GM19468 (cell line): Measurements from ENCODE around the gene SNX9.
"Not testable (repeated sequence)": the region's sequence is repeated elsewhere in the genome, so short reads cannot be mapped to it uniquely, and the experiment has no call there.

Experiments used
- ATAC-seq: cut with Tn5 transposase; IDR thresholded peaks from one replicate; pipeline ENCODE4 v1.9.1; 2021; ENCODE audit warnings: mild to moderate bottlenecking, moderate library complexity, moderate number of reproducible peaks; ENCODE audit not compliant: unreplicated experiment; ENCODE audit errors: extremely low read depth

SNX9 gene

DNA sequence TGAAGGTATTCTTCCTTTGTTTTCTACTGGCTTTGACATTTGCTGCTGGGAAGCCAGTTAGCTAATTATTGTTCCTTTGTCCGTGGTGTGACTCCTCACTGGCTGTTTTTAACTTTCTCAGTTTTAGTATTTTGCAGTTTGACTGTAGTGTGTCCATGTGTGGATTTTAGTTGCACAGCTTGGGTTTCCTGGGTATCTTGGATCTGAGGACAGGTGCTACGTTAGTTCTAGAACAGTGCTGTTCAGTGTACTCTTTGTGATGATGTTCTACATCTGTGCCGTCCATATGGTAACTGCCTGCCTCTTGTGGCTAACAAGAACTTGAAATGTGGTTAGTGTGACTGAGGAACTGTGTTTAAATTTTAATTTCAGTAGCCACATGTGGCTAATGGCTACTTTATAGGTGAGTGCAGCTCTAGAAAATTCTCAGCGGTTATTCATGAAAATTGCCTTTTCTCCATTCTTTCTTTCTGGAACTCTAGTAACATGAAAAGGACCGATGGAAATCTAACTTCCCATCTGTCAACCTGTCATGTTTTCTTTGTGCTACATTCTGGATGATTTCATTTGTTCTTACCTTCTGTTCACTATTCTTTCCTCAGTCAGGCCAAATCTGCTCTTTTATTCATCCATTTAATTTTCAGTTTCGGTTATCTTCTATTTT, 7.4 kb downstream of the SNX9 start:
- ATAC-seq, result peak; percentile 96

DNA sequence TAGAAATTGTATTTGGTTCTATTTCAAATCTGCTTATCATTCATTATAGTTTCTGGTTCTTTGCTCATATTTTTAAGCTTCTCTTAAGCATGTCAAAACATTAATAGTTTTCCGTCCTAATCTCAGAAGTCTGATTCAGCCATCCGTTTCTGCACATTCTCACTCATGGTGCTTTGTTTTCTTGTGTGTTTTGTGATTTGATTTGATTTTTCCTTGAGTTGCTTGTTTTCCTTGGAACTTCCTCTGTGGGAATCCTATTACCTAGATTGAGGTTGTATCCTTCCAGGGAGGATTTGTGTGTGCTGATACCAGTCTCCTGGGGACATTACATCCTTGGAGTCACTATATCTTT, 7.9 kb downstream of the SNX9 start:
- ATAC-seq, result no peak

DNA sequence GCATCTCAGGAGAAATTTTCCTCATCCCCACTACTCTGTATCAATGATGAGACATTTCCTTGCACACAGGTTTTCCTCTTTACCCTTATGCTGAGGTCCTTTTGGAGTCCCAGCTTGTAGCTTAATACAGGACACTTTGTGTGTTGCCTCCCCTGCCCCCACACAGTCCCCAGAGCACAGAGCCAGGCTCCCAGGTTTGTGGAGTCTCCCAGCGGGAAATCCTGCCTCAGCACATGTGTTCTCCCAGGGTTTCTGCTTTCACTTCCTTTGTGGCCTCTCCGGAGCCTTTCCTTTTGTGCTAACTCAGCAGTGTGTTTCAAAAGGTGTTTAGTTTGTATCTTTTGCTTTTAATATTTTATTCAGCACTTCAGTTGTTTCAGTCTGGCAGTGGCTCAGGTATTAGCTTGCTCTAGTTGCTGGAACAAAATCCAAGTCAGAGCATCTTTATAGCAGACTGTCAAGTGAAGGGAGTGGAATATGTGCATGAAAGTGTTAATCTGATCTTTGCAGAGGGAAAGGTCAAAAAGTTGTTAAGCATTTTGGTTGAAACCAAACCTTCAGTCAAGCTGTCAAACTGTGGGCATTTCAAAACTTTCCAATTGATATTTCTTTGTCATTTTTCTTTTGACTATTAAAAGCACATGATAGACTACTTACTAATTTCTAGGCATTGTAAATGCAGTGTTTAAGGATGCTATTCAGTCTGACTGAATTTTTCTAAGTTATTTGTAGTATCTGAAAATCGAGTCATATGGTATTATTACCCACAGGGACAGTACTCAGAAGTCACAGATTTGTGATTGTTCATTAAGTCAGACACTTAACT, 8.6 kb downstream of the SNX9 start:
- ATAC-seq, result no peak

DNA sequence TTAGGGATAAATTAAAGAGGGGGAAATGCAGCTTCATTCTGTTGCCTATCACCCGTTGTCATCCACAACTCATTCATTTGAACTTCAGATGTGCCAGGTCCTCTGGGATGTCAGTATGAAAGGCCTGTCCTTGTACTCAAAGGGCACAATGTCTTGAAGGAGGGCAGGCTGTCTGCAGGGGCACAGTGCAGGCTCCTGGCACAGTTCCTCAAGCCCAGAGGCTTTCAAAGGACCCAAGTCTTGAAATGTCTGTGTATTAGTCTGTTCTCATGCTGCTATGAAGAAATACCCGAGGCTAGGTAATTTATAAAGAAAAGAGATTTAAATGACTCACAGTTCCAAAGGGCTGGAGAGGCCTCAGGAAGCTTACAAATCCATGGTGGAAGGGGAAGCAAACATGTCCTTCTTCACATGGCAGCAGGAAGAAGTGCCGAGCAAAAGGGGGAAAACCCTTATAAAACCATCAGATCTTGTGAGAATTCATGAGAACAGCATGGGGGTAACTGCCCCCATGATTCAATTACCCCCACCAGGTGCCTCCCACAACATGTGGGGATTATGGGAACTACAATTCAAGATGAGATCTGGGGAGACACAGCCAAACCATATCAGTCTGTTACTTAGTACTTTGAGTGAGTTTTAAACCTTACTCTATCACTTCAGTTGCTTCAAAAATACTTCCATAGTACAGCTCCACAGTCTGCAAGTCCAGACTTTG, 9.4 kb downstream of the SNX9 start:
- no peak for ATAC-seq

DNA sequence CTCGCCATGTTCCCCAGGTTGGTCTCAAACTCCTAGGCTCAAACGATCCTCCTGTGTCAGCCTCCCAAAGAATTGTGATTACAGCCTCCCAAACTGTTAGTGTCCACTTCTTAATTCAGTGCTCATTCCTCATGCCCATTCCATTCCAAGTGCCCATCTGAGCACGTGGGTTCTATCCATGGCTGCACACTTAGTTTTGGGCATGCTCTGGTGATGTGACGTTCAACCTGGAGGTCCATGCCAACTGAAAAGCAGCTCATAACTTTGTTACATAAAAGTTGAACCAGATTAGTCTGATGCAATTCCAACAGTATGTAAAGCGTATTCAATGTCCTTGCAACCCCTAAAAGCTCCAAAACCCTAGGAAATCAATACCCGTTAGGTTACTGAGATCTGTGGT, 11.5 kb downstream of the SNX9 start:
- no peak for ATAC-seq

DNA sequence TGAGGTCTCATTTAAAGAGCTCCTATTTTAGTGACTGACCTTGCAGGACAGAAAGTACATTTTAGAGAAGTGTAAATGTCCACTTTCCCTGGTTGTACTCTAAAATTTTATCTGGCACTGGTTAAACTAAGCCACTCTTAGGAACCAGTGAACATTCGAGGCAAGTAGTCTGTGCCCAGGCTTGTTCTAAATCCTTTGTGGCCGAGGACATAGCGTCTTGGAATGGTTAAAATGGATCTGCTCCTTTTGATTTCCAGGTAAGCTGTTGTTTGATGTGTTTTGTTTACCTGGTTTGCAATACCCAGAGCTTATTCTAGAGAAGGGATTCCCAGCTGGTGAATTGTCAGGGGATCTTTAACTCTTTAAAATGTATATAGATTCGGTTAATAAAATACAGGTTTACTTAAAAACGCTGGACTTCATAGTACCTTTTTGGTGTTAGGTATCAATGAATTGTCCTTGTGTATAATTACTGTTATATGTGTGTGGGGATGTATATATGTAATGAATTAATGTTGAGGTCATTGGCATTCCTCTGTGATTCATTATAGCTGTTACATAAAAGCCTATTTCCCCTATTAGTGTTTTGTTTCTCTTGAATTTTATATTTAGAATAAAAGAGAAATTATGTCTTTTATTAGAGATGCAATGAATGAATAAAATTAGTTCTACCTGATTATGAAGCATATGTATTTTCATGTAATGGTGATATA, 15.8 kb downstream of the SNX9 start:
- ATAC-seq, result no peak

DNA sequence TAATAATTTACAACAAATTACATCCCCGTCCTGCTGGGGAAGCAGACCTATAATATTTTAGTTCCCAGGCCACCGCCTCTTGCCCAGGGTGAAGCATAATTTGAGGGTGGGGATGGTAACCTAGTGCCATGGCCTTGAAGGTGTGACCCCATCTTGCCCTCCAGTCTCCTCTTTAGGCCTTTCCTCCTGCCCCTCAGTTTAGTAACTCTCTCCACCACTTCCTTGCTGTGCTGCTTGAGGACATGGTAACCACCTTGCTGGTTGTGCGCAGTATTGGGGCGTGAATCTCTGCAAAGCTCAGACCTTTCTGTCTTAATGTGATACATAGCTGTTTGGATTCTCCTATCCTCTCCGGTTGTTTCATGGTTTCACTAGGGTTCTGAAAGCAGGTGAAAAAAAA, 16.6 kb downstream of the SNX9 start:
- ATAC-seq, result no peak

DNA sequence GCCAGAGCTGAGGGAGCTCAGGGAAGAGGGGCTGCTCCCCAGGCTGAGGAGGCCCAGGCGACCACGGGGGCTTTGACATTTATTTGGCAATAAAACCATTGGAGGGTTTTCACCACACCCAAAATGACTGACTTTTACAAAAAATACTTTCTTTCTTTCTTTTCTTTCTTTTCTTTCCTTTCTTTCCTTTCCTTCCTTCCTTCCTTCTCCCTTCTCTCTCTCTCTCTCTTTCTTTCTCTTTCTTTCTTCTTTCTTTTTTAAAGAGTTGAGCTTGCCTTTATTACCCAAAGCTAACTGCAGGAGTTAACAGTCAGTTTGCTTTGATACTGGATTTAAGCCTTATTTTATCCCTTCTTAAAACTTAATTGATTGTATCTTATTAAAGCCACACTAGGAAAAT, 17.2 kb downstream of the SNX9 start:
- ATAC-seq, result no peak

DNA sequence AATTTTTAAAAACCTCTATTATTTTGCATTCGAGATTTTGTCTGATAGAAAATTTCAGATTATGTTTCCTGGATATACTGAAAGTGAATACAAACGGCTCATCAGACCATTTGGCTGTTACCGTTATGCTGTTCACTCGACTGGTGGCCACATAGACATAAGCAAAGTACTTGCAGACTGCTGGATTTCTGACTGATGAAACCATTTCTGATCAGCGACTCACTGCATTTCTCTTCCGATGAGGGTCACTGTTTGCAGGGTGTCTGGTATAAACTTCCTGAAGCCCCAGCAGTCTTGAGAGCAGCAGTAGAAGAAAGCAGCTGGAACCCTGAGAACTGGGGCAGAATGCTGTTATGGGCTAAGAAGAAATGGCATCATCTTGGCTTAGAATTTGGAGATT, 17.7 kb downstream of the SNX9 start:
- no peak for ATAC-seq

DNA sequence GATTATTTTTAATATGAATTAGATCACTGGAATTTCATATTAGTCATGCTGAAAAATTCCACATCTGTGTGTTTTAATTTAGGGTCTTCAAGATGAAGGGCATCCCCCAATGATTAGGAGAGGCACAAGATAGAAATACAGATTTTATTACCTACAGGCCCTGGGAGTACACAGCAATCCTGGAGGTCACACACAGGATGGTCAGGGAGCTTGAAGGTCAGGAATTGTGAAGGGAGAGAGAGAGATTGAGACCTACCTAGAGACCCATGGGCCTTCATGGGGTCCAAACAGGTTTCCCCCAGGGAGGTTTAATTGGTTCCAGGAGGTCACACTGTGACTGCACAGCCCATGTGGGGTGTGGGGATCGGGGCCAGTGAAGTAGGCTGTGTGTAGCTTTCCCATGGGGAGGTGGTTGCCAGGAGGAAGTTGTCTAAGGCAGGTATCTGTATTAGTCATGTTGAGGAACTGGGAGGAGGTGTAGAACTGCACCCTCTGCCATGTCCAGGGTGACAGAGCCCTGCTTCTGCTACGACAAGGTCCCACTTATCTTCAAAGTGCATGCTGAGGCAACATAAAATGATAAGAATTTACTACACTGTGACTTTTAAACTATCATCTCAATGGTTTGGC, 18.3 kb downstream of the SNX9 start:
- ATAC-seq, result peak; percentile 82

DNA sequence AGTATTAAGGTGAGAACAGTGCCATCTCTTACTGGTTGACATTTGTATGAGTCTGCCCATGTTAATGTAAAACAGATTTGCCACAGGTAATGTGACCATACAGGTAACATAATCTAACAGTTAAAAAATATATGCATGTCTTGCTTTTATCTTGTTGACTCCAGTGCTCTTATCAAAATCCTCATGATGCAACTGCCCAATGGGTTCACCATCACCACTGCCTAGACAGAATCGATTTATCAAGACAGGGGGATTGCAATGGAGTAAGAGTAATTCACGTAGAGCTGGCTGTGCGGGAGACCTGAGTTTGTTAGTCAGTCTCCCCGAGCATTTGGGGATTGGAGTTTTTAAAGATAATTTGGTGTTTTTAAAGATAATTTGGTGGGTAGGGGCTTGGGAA, 19.2 kb downstream of the SNX9 start:
- ATAC-seq, result no peak

DNA sequence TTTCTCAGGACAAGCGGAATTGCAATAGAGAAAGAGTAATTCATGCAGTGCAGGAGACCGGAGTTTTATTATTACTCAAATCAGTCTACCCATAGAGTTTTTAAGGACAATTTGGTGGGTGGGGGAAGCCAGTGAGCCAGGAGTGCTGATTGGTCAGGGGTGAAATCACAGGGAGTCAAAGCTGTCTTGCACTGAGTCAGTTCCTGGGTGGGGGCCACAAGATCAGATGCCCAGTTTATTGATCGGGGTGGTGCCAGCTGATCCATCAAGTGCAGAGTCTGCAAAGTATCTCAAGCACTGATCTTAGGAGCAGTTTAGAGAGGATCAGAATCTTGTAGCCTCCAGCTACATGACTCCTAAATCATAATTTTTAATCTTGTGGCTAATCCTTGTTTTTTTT, 21.1 kb downstream of the SNX9 start:
- not testable (repeated sequence) for ATAC-seq

DNA sequence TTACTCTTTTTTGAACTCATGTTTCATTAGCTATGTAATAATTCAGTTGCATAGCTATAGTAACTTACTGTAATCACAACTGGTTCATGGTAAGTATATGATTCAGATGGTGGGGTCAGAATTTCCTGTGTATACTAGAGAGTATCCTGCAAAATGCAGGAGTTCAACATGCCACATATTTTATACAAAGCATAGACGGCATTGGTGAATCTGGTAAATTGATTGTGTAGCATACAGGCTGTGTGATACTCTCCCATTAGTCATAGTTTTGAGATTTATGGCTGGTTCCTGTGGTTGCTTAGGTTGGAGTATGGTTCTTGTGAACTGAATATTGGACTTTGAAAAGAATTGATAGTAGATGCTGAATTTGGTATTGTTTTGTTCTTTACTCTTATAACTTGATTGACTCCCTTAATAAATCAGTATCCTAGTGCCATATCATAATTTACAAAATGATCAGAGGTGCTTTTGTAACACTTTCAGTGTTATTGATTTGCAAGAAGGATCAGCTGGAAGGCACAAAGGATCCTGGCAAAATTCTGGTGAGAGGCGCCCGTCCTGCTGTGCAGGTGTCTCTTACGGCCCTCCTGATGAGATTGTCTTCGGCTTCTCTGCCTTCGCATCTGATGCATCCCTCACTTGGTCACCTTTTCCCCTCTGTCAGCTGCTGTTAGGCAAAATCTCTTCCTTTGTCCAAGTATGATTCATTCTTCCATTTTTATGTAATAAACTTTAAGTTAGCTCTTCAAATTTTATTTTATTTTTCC, 22.6 kb downstream of the SNX9 start:
- ATAC-seq, result no peak

DNA sequence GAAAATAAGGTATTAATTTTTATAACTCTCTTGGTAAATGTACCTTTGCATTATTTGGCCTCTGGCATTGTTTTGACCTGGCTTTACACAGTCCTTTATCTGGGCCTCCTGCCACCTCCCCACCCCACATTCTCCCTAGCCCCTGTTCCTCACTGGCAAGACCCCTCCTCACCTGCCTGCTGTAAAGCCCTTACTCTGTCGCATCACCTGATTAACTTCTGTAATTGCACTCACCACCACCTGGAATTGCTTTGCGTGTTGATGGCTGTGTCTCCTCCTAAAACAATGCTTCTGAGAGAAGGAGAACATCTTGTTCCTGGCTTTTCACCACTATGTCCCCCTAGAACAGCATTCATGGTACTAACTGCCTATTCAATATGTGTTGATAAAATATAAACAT, 24.8 kb downstream of the SNX9 start:
- ATAC-seq, result no peak

DNA sequence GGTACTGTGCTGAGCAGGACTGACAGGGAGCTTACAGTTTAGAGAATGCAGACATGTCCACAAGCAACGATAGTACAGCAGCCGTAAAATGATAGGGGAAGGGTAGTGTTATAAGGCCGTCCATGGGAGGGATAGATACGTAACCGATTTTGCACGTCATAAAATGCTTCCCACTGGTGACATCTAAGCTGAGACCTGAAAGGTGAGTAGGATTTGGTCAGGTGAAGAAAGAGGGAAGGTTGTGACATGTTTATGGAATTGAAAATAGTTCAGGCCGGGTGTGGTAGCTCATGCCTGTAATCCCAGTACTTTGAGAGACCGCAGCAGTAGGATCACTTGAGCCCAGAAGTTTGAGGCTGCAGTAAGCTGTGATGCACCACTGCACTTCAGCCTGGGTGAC, 25.6 kb downstream of the SNX9 start:
- no peak for ATAC-seq

DNA sequence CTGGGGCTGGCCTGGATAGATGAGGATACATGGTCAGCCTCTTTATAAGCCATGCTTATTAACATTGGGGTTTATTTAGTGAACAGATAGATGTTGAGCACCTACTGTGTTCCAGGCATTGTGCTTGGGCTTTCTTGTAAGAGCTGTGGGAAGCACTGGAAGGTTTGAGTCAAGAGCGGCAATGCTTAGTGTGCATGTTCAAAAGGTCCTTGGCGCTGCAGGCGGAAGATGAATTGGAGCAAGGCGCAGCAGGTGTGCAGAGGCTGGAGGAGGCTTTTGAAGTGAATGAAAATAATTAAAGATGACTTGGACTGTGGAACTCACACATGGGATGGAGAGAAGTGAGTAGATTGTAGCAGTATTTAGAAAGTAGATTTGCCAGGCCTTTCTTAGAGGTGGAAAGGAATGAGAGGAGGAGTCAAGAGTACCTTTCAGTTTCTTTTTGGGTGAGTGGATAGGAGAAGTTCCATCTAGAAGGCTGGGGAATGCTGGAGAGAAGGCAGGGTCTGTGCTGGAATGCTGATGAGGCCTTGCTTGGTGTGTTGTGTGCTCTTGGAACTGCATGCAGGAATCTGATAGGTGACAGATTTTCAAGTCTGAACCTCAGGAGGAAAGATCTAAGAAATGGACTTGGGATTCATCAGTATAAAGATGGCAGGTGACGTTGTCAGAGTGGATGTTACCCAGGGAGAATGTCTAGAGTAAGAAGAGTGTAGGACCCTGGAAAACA, 26.4 kb downstream of the SNX9 start:
- ATAC-seq, result no peak

DNA sequence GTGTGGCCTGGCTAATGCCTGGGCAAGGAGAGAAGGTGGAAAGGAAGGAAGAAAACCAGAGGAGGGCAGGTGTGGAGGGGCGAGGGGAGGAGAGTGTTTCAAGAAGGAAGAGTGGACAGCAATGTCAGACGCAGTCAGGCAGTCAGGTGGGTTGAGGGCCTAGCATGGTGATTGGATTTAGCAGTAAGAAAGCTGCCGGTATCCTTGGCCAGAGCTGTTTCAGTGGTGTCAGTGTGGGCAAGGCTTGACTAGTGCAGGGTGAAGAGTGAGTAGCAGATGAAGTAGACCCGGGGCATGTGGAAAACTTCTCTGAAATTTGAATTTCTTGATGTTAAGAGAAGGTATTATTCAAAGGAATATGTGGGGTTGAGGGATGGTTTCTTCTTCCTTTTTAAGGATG, 27.0 kb downstream of the SNX9 start:
- no peak for ATAC-seq

DNA sequence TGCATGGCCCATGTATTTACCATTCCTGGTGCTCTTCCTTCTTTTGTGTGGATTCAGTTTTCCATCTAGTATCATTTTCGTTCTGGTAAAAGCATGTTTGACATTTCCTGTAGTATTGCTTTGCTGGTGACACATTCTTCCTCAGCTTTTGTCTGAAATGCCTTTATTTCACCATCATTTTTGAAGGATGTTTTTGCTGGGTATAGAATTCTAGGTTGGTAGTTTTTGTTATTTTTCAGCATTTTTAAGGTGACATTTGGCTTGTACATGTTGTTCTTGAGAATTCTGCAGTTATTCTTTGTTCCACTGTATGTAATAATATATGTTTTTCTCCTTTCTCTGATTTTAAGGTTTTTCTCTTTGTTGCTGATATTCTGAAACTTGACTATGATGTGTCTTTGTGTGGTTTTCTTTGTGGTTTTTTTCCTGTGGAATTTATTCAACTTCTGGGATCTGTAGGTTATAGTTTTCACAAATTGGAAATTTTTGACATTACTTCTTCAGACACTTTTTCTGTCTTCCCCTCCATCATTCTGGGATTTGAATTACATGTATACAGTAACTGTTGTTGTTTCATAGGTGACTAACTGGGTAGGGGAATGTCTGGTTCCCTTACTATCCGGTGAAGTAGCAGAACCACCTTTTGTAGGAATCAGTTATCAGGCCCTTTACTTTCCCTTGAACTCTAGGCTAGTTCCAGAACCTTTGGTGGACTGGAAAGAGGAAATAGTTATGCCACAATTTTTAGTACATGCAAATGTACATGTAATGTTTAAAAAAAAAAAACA, 30.2 kb downstream of the SNX9 start:
- ATAC-seq, result no peak
